ENCODE data around the gene SEMA3F. TPM values are rescaled to one million over a fixed set of nuclear protein-coding genes. Genes with fewer than 3 reads are reported as not detected.

Gene SEMA3F
- total and polyA plus RNA-seq, 9 donors, result 1.9 to 31.5 (median 7.2) TPM

GRCh38 chr3:50171540-50172301 is 16.6 kb downstream of the SEMA3F start:
- H3K36me3 ChIP-seq, result no peaks in the 10 kb centered on the region
- peaks cover 7% of the 10 kb centered on the region for H3K4me1 ChIP-seq (ENCODE audit: insufficient read depth)
- H3K27me3 ChIP-seq, result no peaks in the 10 kb centered on the region
- no peak for DNase-seq
- intact Hi-C loops (cut with DNase I), result no loop called here
- no peaks in the 10 kb centered on the region for H3K9me3 ChIP-seq
- WGBS, 3 donors, result 83 to 90% (median 85%) methylated on average over 14 to 21 of the region's 21 CpGs
- H3K27ac ChIP-seq, result no peak overlapping the region
- no peak for TF ChIP-seq CTCF (IDR thresholded peaks at IDR 0.05)
- no peak for TF ChIP-seq POLR2A (IDR thresholded peaks at IDR 0.05)
- TF ChIP-seq EP300 (IDR thresholded peaks at IDR 0.05), result no peak
- H3K4me3 ChIP-seq, result no peak overlapping the region

DNA sequence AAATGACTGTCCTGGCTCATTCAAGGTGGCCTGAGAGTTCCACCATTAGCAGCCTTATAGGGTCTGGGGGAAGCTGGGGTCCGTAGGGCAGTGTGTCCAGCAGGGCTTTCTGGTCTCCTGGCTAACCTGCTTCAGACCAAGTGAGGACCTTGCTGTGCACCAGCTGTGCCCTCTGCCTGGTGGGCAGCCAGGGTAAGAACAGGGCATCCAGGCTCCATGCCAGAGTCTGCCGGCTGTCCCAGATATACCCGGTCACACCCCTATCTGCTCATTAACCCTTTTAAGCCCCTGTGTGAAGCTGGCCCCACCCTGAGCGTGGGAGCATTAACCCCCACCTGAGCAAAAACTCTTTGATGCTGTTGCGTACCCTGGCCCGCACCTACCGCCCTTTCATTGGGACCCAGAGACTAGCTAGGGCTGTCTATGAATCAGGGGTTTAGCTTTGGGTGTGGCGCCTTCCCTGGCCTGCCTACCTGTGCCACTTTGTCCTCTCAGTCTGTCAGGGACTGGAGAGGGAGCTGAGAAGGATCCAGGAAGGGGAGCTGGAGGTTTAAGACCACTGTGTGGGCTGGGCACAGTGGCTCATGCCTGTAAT is 17.6 kb downstream of the SEMA3F start:
- Histone ChIP-seq H3K27me3 (no peaks in the 10 kb centered on the region), H3K4me1 (ENCODE audit: insufficient read depth) (peaks cover 6% of the 10 kb centered on the region), H3K4me3 (no peak overlapping the region), H3K36me3 (no peaks in the 10 kb centered on the region), H3K9me3 (no peaks in the 10 kb centered on the region), H3K27ac (no peak overlapping the region)
- intact Hi-C loops (cut with DNase I), result no loop called here
- DNase-seq, result no peak
- WGBS, 3 donors, result 70 to 72% (median 71%) methylated on average over 8 of the region's 8 CpGs
- no peak for TF ChIP-seq POLR2A (IDR thresholded peaks at IDR 0.05)
- TF ChIP-seq CTCF (IDR thresholded peaks at IDR 0.05), result no peak

GRCh38 chr3:50173685-50174516 is 18.8 kb downstream of the SEMA3F start:
- Histone ChIP-seq H3K9me3 (no peaks in the 10 kb centered on the region), H3K36me3 (no peaks in the 10 kb centered on the region), H3K4me1 (ENCODE audit: insufficient read depth) (peaks cover 6% of the 10 kb centered on the region), H3K27me3 (no peaks in the 10 kb centered on the region), H3K4me3 (no peak overlapping the region), H3K27ac (no peak overlapping the region)
- no peak for DNase-seq
- intact Hi-C loops (cut with DNase I), result no loop called here
- no peak for TF ChIP-seq POLR2A (IDR thresholded peaks at IDR 0.05)
- no peak for TF ChIP-seq CTCF (IDR thresholded peaks at IDR 0.05)
- TF ChIP-seq EP300 (IDR thresholded peaks at IDR 0.05), result no peak
- WGBS, 3 donors, result 67 to 78% (median 76%) methylated on average over 26 to 29 of the region's 29 CpGs

DNA sequence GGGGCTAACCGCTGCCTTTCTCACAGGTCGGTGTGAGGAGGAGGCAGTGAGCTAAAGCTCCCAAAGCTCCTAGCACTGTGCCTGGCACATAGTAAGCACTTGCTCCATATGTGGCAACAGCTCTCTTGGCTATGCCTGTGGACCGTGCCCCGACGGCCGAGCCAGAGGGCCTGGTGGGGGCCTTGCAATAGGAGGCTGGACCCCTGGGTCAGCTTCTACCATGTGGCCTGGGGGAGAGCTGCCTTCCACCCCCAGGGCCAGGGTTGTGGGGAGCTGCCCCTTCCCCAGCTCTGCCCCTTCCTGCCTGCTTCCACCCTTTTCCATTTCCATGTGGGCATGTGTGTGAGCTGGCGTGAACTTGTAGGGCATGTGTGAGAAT is 19.4 kb downstream of the SEMA3F start:
- H3K27me3 ChIP-seq, result no peaks in the 10 kb centered on the region
- 88 to 95% (median 92%) methylated on average over 7 of the region's 7 CpGs for WGBS, 3 donors
- peaks cover 6% of the 10 kb centered on the region for H3K4me1 ChIP-seq (ENCODE audit: insufficient read depth)
- H3K4me3 ChIP-seq, result no peak overlapping the region
- TF ChIP-seq CTCF (IDR thresholded peaks at IDR 0.05) (no peak), POLR2A (IDR thresholded peaks at IDR 0.05) (no peak), EP300 (IDR thresholded peaks at IDR 0.05) (no peak)
- H3K36me3 ChIP-seq, result no peaks in the 10 kb centered on the region
- no peaks in the 10 kb centered on the region for H3K9me3 ChIP-seq
- H3K27ac ChIP-seq, result no peak overlapping the region
- intact Hi-C loops (cut with DNase I), result no loop called here
- DNase-seq, result no peak

Measured in ovary (tissue), 9 donors.